DMS79 (cell line): Measurements from ENCODE around the gene SLC35A1.

Experiments used
- DNase-seq: peaks from one replicate; lab custom pipeline; 2025; lab: John Stamatoyannopoulos, UW

The SLC35A1 gene

GRCh38 chr6:87529221-87529620 lies 56.4 kb downstream of the SLC35A1 start:
- no peak for DNase-seq

DNA sequence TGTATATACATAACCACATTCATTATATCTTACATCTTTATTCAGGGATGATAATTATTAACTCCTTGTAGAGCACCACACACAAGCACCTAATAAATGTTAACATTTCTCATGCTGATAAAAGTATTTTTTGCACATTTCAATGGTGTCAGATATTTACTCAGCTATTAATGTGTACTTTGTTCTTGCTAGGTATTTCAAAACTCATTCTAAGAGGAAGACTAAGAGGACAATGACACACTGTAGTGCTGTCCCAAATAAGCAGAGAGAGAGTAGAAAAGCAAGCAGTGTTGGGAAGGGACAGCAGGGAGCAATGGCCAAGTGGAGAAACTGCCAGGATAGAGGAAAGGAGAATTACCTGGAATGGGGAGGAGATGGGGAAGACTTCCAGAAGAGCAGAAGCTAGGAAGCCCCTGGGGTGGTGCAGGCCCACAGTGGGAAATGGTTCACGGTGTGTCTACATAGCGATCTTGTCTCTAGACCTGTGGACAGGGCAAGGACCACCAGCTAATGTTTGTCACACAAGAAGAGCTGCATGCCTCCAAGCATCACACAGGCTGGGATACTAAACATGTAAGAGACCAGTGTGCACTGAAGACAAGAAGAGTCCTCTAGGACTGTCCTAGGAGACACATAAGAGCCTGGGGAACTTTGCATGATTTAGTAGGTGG lies 61.7 kb downstream of the SLC35A1 start:
- no peak for DNase-seq

DNA sequence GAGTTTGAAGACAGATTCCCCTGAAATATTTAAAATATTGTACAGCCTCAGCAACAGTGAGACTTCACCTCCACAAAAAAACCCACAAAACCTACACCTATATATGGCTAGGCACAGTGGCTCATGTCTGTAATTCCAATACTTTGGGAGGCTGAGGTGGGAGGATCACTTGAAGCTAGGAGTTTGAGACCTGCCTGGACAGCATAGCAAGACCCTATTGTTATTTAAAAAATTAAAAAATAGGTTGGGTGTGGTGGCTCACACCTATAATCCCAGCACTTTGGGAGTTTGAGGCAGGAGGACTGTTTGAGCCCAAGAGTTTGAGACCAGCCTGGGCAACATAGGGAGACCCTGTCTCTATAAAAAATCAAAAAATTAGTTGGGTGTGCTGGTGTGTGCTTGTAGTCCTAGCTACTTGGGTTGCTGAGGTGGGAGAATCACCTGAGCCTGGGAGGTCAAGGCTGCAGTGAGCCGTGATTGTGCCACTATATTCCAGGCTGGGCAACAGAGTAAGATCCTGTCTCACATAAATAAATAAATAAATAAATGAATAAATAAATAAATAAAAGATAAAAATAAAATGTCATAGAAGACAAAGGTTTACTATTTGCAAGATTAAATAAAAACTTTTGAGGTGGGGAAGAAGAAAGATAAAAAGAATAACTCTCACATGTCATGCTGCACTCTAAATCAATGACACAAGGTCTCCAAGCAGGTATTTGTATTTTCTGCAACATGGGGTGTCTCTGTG lies 65.9 kb downstream of the SLC35A1 start:
- DNase-seq = no peak

GRCh38 chr6:87539554-87539953 lies 66.8 kb downstream of the SLC35A1 start:
- no peak for DNase-seq

GRCh38 chr6:87540539-87540938 lies 67.8 kb downstream of the SLC35A1 start:
- DNase-seq = no peak

GRCh38 chr6:87541041-87541440 lies 68.3 kb downstream of the SLC35A1 start:
- DNase-seq = no peak

DNA sequence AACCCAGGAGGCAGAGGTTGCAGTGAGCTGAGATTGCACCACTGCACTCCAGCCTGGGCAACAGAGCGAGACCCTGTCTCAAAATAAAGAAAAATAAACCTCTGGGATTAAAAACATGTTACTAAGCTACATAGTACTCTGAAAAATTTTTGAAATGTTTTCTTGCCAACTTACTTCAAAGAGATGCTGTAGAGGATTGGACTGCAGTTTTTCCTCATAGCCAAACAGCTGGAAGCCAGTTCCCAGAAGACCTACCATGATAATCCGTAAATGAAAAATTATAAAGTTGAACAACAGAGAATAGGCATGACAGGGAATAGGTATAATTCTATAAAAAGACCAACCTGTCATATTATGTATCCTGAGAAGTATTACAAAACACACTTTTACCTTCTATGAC lies 69.0 kb downstream of the SLC35A1 start:
- no peak for DNase-seq

DNA sequence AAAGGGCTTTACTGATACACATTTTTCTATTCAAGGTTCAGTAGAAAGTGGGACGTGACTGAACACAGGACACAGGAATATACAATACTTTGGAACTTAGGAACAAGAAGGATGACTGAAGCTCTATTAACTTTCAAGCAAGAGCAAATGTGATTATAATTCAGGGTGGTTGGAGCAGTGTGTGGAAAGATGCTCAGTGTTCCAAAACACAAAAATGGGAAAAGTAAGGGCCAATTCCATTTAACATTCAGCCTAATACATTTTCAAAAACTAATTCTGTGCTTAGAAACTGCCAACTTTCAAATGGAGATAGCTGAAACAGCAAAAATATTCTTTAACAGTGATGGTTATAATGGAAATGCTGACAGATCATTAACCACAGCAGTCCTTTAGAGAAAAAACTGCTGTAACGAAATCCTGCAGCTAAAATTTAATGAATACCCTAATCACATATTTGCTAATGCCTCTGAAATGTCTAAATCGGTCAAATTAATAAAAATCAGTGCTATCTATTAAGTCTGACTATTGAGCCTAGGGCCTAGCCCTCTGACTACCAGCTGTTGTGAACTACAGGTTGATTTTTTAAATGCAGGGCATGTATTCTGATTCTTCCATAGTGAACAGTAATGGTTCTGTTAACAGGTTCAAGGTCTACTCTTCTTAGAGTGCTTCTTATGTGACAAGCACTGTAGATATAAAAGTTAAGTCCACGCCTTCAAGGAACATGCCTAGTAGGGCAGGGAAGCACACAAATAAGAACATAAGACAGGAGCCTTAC lies 71.1 kb downstream of the SLC35A1 start:
- DNase-seq = no peak

- no peak for DNase-seq
These were observed 71.6 kb downstream of the SLC35A1 start for GRCh38 chr6:87544474-87544735.

DNA sequence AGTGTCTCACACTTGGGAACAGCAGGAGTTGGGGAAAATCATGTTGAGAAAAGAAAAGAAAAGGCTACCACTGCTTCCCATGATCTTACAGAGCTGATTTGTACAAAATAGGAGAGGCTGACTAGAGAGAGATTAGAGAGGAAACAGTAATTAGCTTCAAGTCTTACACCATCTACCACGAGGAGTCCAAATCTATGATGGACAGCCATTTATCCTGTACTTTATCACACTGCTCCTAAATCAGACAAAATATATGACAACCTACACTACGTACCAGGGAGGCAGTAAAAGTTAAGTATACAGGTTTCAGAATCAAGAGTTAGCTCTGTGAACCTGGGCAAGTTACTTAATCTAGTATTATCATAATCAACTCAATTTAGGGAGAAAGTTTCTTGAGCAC lies 79.0 kb downstream of the SLC35A1 start:
- no peak for DNase-seq

GRCh38 chr6:87553159-87553765 lies 80.5 kb downstream of the SLC35A1 start:
- no peak for DNase-seq

- DNase-seq = no peak
These were observed 82.7 kb downstream of the SLC35A1 start for GRCh38 chr6:87555506-87555905.

- no peak for DNase-seq
These were observed 85.7 kb downstream of the SLC35A1 start for GRCh38 chr6:87558446-87558845.

- DNase-seq = no peak
These were observed 88.2 kb downstream of the SLC35A1 start for GRCh38 chr6:87561017-87561416.
